ENCODE measurements around the gene OPN3.
"Not testable (repeated sequence)": the region's sequence is repeated elsewhere in the genome, so short reads cannot be mapped to it uniquely, and the experiment has no call there.

The OPN3 gene

DNA sequence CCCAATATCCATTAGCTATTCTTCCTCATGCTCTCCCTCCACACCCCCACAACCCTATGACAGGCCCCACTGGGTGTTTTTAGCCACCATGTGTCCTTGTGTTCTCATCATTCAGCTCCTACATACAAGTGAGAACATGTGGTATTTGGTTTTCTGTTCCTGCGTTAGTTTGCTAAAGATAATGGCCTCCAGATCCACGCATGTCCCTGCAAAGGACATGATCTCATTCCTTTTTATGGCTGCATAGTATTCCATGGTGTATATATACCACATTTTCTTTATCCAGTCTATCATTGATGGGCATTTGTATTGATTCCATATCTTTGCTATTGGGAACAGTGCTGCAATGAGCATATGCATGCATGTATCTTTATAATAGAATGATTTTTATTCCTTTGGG, 18.8 kb upstream of the OPN3 start:
- TF ChIP-seq, protein P1, sequence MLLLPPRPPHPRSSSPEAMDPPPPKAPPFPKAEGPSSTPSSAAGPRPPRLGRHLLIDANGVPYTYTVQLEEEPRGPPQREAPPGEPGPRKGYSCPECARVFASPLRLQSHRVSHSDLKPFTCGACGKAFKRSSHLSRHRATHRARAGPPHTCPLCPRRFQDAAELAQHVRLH (tag by site-specific recombination; IDR thresholded peaks at IDR 0.05), result peak; percentile 41; the same call in 1 of the 2 replicates
- TF ChIP-seq ZNF146 (tag by site-specific recombination; IDR thresholded peaks at IDR 0.05), result peak; percentile 68
- H3K4me1 ChIP-seq (ENCODE audit: control insufficient read depth, insufficient read depth, low read length); H3K27ac ChIP-seq (ENCODE audit: extremely low read depth, low read depth, low read length); H3K36me3 ChIP-seq (ENCODE audit: control insufficient read depth in 2 of 2, insufficient read depth in 1 of 2, low read length in 2 of 2); H3K4me3 ChIP-seq (ENCODE audit: low read depth, low read length); CTCF ChIA-PET; H3K9me3 ChIP-seq (ENCODE audit: control insufficient read depth, insufficient read depth, low read depth, low read length); POLR2A ChIA-PET: not testable (repeated sequence)

DNA sequence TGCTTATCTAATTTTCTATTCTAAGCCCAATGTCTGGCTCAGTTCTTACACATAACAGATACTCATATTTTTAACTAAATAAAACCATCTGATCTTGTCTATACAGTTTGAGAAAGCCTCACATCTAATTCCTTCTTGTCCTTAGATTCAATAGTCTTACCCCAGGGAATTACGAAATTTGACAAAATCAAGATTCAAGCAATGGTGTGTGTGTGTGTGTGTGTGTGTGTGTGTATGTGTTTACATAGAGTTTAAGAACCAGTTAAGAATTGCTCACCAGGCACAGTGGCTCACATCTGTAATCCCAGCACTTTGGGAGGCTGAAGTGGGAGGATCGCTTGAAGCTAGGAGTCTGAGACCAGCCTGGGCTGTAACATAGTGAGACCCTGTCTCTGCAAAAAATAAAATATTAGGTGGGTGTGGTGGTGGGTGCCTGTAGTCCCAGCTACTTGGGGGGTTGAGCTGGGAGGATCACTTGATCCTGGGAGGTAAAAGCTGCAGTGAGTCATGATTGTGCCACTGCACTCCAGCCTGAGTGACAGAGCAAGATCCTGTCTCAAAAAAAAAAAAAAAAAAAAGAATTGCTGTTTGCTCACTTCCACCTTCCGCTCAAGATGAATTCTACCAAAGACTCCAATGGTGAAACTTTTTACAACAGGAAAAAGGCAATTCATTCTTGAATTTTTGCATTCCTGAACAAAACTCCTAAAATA, 18.1 kb upstream of the OPN3 start:
- ChIA-PET CTCF (interaction anchor here (0.6 to 1.5 kb wide), 2 partner anchors 31 to 451 kb away, joined by 3 to 4 read pairs; no protein-coding TSS in a partner anchor), POLR2A (no interaction called here)
- H3K27ac ChIP-seq (ENCODE audit: extremely low read depth, low read depth, low read length), result no peak overlapping the region
- TF ChIP-seq, protein P2, sequence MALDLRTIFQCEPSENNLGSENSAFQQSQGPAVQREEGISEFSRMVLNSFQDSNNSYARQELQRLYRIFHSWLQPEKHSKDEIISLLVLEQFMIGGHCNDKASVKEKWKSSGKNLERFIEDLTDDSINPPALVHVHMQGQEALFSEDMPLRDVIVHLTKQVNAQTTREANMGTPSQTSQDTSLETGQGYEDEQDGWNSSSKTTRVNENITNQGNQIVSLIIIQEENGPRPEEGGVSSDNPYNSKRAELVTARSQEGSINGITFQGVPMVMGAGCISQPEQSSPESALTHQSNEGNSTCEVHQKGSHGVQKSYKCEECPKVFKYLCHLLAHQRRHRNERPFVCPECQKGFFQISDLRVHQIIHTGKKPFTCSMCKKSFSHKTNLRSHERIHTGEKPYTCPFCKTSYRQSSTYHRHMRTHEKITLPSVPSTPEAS (tag by site-specific recombination; IDR thresholded peaks at IDR 0.05), result 0 out of 2 replicates have a peak, but pooled peaks have one; percentile 35
- no peak for TF ChIP-seq ZNF169 (tag by site-specific recombination; IDR thresholded peaks at IDR 0.05)
- TF ChIP-seq ZNF19 (tag by site-specific recombination; IDR thresholded peaks at IDR 0.05; ENCODE audit: low read depth), result no peak
- TF ChIP-seq ZNF514 (tag by site-specific recombination; IDR thresholded peaks at IDR 0.05), result no peak
- peak; percentile 91 for TF ChIP-seq GLIS1 (tag by site-specific recombination; IDR thresholded peaks at IDR 0.05)
- TF ChIP-seq ZFP37 (tag by site-specific recombination; IDR thresholded peaks at IDR 0.05), result no peak
- TF ChIP-seq ZNF155 (tag by site-specific recombination; IDR thresholded peaks at IDR 0.05), result no peak
- TF ChIP-seq ZNF785 (tag by site-specific recombination; IDR thresholded peaks at IDR 0.05), result no peak
- H3K4me1 ChIP-seq (ENCODE audit: control insufficient read depth, insufficient read depth, low read length), result no peaks in the 10 kb centered on the region
- no peaks in the 10 kb centered on the region for H3K36me3 ChIP-seq (ENCODE audit: control insufficient read depth in 2 of 2, insufficient read depth in 1 of 2, low read length in 2 of 2)
- H3K4me3 ChIP-seq (ENCODE audit: low read depth, low read length), result no peak overlapping the region
- H3K9me3 ChIP-seq (ENCODE audit: control insufficient read depth, insufficient read depth, low read depth, low read length), result no peaks in the 10 kb centered on the region

DNA sequence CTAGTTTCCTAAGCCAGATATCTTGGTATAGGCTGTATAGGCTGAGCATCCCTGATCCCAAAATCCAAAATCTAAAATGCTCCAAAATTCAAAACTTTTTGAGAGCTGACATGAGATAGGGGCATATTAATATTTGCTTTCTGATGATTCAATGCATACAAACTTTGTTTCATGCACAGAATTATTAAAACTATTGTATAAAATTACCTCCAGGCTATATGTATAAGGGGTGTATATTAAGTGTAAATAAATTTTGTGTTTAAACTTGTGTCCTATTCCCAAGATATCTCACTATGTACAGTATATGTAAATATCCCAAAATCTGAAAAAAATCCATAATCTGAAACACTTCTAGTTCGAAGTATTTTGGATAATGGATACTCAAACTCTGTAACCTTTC, 14.5 kb upstream of the OPN3 start:
- ChIA-PET CTCF (interaction anchor here (0.7 kb wide), 1 partner anchor 32 kb away, joined by 4 read pairs; no protein-coding TSS in a partner anchor), POLR2A (no interaction called here)
- Histone ChIP-seq H3K27ac (ENCODE audit: extremely low read depth, low read depth, low read length) (no peak overlapping the region), H3K36me3 (ENCODE audit: control insufficient read depth in 2 of 2, insufficient read depth in 1 of 2, low read length in 2 of 2) (no peaks in the 10 kb centered on the region), H3K4me1 (ENCODE audit: control insufficient read depth, insufficient read depth, low read length) (no peaks in the 10 kb centered on the region), H3K9me3 (ENCODE audit: control insufficient read depth, insufficient read depth, low read depth, low read length) (no peaks in the 10 kb centered on the region), H3K4me3 (ENCODE audit: low read depth, low read length) (no peak overlapping the region)
- TF ChIP-seq ZNF585B (tag by site-specific recombination; IDR thresholded peaks at IDR 0.05), result no peak
- TF ChIP-seq ZNF600 (tag by site-specific recombination; IDR thresholded peaks at IDR 0.05), result no peak
- TF ChIP-seq KLF7 (tag by site-specific recombination; IDR thresholded peaks at IDR 0.05; ENCODE audit: borderline replicate concordance), result no peak
- TF ChIP-seq, protein P3, sequence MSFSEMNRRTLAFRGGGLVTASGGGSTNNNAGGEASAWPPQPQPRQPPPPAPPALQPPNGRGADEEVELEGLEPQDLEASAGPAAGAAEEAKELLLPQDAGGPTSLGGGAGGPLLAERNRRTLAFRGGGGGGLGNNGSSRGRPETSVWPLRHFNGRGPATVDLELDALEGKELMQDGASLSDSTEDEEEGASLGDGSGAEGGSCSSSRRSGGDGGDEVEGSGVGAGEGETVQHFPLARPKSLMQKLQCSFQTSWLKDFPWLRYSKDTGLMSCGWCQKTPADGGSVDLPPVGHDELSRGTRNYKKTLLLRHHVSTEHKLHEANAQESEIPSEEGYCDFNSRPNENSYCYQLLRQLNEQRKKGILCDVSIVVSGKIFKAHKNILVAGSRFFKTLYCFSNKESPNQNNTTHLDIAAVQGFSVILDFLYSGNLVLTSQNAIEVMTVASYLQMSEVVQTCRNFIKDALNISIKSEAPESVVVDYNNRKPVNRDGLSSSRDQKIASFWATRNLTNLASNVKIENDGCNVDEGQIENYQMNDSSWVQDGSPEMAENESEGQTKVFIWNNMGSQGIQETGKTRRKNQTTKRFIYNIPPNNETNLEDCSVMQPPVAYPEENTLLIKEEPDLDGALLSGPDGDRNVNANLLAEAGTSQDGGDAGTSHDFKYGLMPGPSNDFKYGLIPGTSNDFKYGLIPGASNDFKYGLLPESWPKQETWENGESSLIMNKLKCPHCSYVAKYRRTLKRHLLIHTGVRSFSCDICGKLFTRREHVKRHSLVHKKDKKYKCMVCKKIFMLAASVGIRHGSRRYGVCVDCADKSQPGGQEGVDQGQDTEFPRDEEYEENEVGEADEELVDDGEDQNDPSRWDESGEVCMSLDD (tag by site-specific recombination; IDR thresholded peaks at IDR 0.05), result no peak
- no peak for TF ChIP-seq ZNF560 (tag by site-specific recombination; IDR thresholded peaks at IDR 0.05; ENCODE audit: borderline replicate concordance)
- no peak for TF ChIP-seq ZNF19 (tag by site-specific recombination; IDR thresholded peaks at IDR 0.05; ENCODE audit: low read depth)
- no peak for TF ChIP-seq ZNF350 (tag by site-specific recombination; IDR thresholded peaks at IDR 0.05)
- TF ChIP-seq, protein P1 (tag by site-specific recombination; IDR thresholded peaks at IDR 0.05), result no peak
- no peak for TF ChIP-seq ZNF791 (tag by site-specific recombination; IDR thresholded peaks at IDR 0.05)
- TF ChIP-seq ZNF239 (tag by site-specific recombination; IDR thresholded peaks at IDR 0.05), result no peak

Measured in HEK293 (cell line).